Measurements from ENCODE around the gene KRTAP10-6. TPM values are rescaled to one million over a fixed set of nuclear protein-coding genes. Genes with fewer than 3 reads are reported as not detected.
"Not testable (repeated sequence)": the region's sequence is repeated elsewhere in the genome, so short reads cannot be mapped to it uniquely, and the experiment has no call there.

The KRTAP10-6 gene
- total RNA-seq, 6 experiments from 2014 or later, result not detected

- TF ChIP-seq CTCF (IDR thresholded peaks at IDR 0.05), result no peak
Measured at GRCh38 chr21:44612029-44612486, 19.8 kb upstream of the KRTAP10-6 start, which contains the start of gene KRTAP10-8. Gene KRTAP10-8, plus strand, starts transcription at chr21:44612079. Its CDS starts 22 bp downstream, at chr21:44612101.

GRCh38 chr21:44611551-44611950 is 19.2 kb upstream of the KRTAP10-6 start:
- Mint-ChIP-seq H3K27ac (no peak overlapping the region), H3K9me3 (peaks cover 61% of the 10 kb centered on the region), H3K4me3 (no peak overlapping the region), H3K27me3 (ENCODE audit: insufficient read depth) (no peaks in the 10 kb centered on the region; the same call in 1 of the 2 replicates), H3K4me1 (ENCODE audit: low read depth) (no peaks in the 10 kb centered on the region), H3K36me3 (ENCODE audit: low read depth) (peaks cover 6% of the 10 kb centered on the region)
- DNase-seq, result no peak
- no peak for TF ChIP-seq CTCF (IDR thresholded peaks at IDR 0.05)

More at GRCh38 chr21:44612029-44612486, 19.8 kb upstream of the KRTAP10-6 start, which contains the start of gene KRTAP10-8:
- no peak for DNase-seq
- H3K27me3 Mint-ChIP-seq (ENCODE audit: insufficient read depth), result no peaks in the 10 kb centered on the region; the same call in 1 of the 2 replicates
- no peak within 1 kb of the TSS for H3K27ac Mint-ChIP-seq
- H3K36me3 Mint-ChIP-seq (ENCODE audit: low read depth), result peaks cover 6% of the 10 kb centered on the region
- no peaks in the 10 kb centered on the region for H3K4me1 Mint-ChIP-seq (ENCODE audit: low read depth)
- H3K4me3 Mint-ChIP-seq, result no peak within 1 kb of the TSS
- peaks cover 60% of the 10 kb centered on the region for H3K9me3 Mint-ChIP-seq

GRCh38 chr21:44610157-44610843 is 18.0 kb upstream of the KRTAP10-6 start:
- not testable (repeated sequence) for H3K4me3 Mint-ChIP-seq; H3K27me3 Mint-ChIP-seq (ENCODE audit: insufficient read depth); H3K27ac Mint-ChIP-seq; H3K36me3 Mint-ChIP-seq (ENCODE audit: low read depth); H3K4me1 Mint-ChIP-seq (ENCODE audit: low read depth); DNase-seq
- peaks cover 59% of the 10 kb centered on the region for H3K9me3 Mint-ChIP-seq

GRCh38 chr21:44609193-44609592 is 16.9 kb upstream of the KRTAP10-6 start:
- no peak for DNase-seq
- Mint-ChIP-seq H3K36me3 (ENCODE audit: low read depth) (peaks cover 6% of the 10 kb centered on the region), H3K4me1 (ENCODE audit: low read depth) (no peaks in the 10 kb centered on the region), H3K27me3 (ENCODE audit: insufficient read depth) (no peaks in the 10 kb centered on the region), H3K9me3 (peaks cover 52% of the 10 kb centered on the region), H3K27ac (no peak overlapping the region), H3K4me3 (no peak overlapping the region)
- TF ChIP-seq CTCF (IDR thresholded peaks at IDR 0.05), result no peak

GRCh38 chr21:44606495-44606894 is 14.2 kb upstream of the KRTAP10-6 start:
- Mint-ChIP-seq H3K27ac (no peak overlapping the region), H3K36me3 (ENCODE audit: low read depth) (peaks cover 5% of the 10 kb centered on the region), H3K27me3 (ENCODE audit: insufficient read depth) (peaks cover 2% of the 10 kb centered on the region; the same call in 1 of the 2 replicates), H3K9me3 (peaks cover 33% of the 10 kb centered on the region), H3K4me1 (ENCODE audit: low read depth) (no peaks in the 10 kb centered on the region), H3K4me3 (no peak overlapping the region)
- TF ChIP-seq CTCF (IDR thresholded peaks at IDR 0.05), result no peak
- DNase-seq, result no peak

GRCh38 chr21:44603911-44604310 is 11.6 kb upstream of the KRTAP10-6 start:
- Mint-ChIP-seq H3K27me3 (ENCODE audit: insufficient read depth) (peaks cover 13% of the 10 kb centered on the region), H3K4me3 (no peak overlapping the region), H3K4me1 (ENCODE audit: low read depth) (no peaks in the 10 kb centered on the region; the same call in 1 of the 2 replicates), H3K36me3 (ENCODE audit: low read depth) (no peaks in the 10 kb centered on the region), H3K27ac (no peak overlapping the region), H3K9me3 (peaks cover 11% of the 10 kb centered on the region)
- TF ChIP-seq CTCF (IDR thresholded peaks at IDR 0.05), result no peak
- no peak for DNase-seq
